ENCODE data around the gene HBG1. TPM values are rescaled to one million over a fixed set of nuclear protein-coding genes. Genes with fewer than 3 reads are reported as not detected.
"Not testable (repeated sequence)": the region's sequence is repeated elsewhere in the genome, so short reads cannot be mapped to it uniquely, and the experiment has no call there.

Gene HBG1
- 1 to 10 TPM; 1.0 to 2.4 (median 1.5) TPM for total RNA-seq

- not testable (repeated sequence) for DNase-seq; ATAC-seq; H3K36me3 Mint-ChIP-seq (ENCODE audit: insufficient read depth); H3K4me1 Mint-ChIP-seq (ENCODE audit: low read depth); H3K27me3 Mint-ChIP-seq (ENCODE audit: low read depth); H3K4me3 Mint-ChIP-seq; H3K9me3 Mint-ChIP-seq
Observed at GRCh38 chr11:5249807-5250396, at the start of gene HBG1. Gene HBG1, minus strand, starts transcription at chr11:5249857. Its CDS starts 53 bp downstream, at chr11:5249804.

DNA sequence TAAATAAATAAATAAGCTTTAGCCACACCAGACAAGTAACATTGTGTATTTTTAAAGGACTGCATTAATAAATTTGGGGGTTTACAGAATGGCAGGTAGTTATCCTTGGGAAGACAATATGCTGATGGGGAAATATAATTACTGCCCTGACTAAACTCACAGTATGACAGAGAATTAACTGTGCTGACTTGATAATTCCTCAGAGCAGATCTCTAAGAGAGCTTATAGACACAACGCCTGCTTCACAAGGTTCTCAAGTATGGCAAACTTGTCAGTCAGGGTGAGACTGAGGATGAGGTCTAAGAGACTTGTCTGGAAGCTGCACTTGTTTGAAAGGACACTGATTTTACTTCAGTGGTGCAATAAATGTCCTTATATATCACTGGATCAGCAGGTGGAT is 48.8 kb upstream of the HBG1 start:
- Mint-ChIP-seq H3K36me3 (ENCODE audit: insufficient read depth) (no peaks in the 10 kb centered on the region), H3K4me1 (ENCODE audit: low read depth) (no peaks in the 10 kb centered on the region), H3K9me3 (no peaks in the 10 kb centered on the region), H3K27me3 (ENCODE audit: low read depth) (peaks cover 2% of the 10 kb centered on the region), H3K4me3 (no peak overlapping the region)
- DNase-seq (no peak), ATAC-seq (no peak)

GRCh38 chr11:5297721-5298323 is 48.2 kb upstream of the HBG1 start:
- Mint-ChIP-seq H3K27me3 (ENCODE audit: low read depth) (peaks cover 2% of the 10 kb centered on the region), H3K9me3 (peaks cover 3% of the 10 kb centered on the region), H3K36me3 (ENCODE audit: insufficient read depth) (no peaks in the 10 kb centered on the region), H3K4me3 (no peak overlapping the region), H3K4me1 (ENCODE audit: low read depth) (no peaks in the 10 kb centered on the region)
- no peak for ATAC-seq
- no peak for DNase-seq

DNA sequence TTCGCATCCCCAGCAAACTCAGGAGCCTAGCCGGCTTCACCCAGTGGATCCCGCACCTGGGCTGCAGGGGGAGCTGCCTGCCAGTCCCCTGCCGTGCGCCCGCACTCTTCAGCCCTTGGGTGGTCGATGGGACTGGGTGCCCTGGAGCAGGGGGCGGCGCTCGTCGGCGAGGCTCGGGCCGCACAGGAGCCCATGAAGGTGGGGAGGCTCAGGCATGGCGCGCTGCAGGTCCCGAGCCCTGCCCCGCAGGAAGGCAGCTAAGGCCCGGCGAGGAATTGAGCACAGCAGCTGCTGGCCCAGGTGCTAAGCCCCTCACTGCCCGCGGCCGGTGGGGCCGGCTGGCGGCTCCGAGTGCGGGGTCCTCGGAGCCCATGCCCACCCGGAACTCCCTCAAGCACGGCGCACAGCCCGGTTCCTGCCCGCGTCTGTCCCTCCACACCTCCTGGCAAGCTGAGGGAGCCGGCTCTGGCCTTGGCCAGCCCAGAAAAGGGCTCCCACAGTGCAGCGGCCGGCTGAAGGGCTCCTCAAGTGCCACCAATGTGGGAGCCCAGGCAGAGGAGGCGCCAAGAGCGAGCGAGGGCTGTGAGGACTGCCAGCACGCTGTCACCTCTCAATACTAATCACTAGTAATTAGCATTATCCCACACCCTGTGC is 44.8 kb upstream of the HBG1 start:
- H3K9me3 Mint-ChIP-seq; H3K4me1 Mint-ChIP-seq (ENCODE audit: low read depth); H3K4me3 Mint-ChIP-seq; DNase-seq; H3K36me3 Mint-ChIP-seq (ENCODE audit: insufficient read depth); H3K27me3 Mint-ChIP-seq (ENCODE audit: low read depth); ATAC-seq: not testable (repeated sequence)

DNA sequence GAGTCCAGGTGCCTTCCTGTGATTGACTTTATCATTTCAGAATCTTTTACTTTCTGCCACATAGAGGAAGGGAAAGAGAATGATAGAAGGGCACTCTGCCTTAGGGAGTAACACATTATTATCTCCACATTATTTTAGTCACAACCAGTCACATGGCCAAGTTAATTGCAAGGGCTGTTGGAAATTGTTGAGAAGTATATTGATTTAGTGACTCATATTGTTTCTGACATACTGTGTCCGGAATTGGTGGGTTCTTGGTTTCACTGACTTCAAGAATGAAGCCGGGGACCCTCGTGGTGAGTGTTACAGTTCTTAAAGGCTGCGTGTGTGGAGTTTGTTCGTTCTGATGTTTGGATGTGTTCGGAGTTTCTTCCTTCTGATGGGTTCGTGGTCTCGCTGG is 43.4 kb upstream of the HBG1 start:
- no peaks in the 10 kb centered on the region for H3K27me3 Mint-ChIP-seq (ENCODE audit: low read depth)
- no peaks in the 10 kb centered on the region for H3K36me3 Mint-ChIP-seq (ENCODE audit: insufficient read depth)
- H3K4me1 Mint-ChIP-seq (ENCODE audit: low read depth), result no peaks in the 10 kb centered on the region
- peaks cover 3% of the 10 kb centered on the region for H3K9me3 Mint-ChIP-seq
- DNase-seq (no peak), ATAC-seq (no peak)
- H3K4me3 Mint-ChIP-seq, result no peak overlapping the region

DNA sequence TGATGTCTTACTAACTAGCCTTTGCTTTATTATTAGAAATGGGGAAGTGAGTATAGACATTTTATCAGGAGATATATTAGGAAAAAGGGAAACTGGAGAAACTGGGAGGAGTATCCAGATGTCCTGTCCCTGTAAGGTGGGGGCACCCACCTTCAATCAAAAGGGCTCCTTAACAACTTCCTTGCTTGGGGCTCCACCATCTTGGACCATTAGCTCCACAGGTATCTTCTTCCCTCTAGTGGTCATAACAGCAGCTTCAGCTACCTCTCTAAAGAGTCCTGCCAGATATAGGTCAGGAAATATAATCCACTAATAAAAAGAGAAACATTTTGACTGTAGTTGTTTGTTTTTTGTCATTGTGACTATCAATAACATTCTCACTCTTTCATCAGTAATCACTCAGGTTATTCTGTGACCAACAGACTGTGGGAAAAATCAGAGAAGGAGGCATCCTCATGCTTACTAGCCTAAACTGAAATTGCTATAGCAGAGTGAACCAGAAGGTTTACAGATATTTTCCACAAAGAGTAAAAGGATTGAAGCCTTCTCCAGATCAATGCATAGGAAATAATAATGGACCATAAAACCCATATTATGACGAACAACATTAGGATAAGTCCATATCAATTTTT is 41.7 kb upstream of the HBG1 start:
- H3K27me3 Mint-ChIP-seq (ENCODE audit: low read depth), result no peaks in the 10 kb centered on the region
- H3K9me3 Mint-ChIP-seq, result peaks cover 3% of the 10 kb centered on the region
- no peaks in the 10 kb centered on the region for H3K36me3 Mint-ChIP-seq (ENCODE audit: insufficient read depth)
- ATAC-seq (no peak), DNase-seq (no peak)
- H3K4me1 Mint-ChIP-seq (ENCODE audit: low read depth), result no peaks in the 10 kb centered on the region
- H3K4me3 Mint-ChIP-seq, result no peak overlapping the region

GRCh38 chr11:5290106-5290505 is 40.4 kb upstream of the HBG1 start:
- DNase-seq (no peak), ATAC-seq (no peak)
- H3K4me3 Mint-ChIP-seq, result no peak overlapping the region
- no peaks in the 10 kb centered on the region for H3K36me3 Mint-ChIP-seq (ENCODE audit: insufficient read depth)
- no peaks in the 10 kb centered on the region for H3K27me3 Mint-ChIP-seq (ENCODE audit: low read depth)
- no peaks in the 10 kb centered on the region for H3K4me1 Mint-ChIP-seq (ENCODE audit: low read depth)
- peaks cover 3% of the 10 kb centered on the region for H3K9me3 Mint-ChIP-seq

DNA sequence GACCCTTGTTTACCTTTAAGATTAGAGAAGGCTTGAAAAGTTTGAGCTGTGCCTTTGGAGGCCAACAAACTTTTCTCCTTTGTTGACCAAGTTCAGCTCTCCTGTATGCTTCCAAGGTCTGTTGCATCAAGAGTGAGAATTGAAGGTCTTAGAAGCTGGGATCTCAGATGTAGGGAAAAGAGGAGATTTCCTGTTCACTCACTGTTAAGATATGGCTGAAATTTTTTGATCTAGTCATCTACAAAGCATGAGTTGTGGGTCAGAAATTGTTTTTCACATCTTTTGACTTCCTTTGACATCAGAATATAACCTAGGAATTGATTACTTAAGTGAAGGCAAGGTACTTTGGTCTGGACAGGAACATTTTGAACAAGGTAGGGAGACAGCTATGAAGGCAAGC is 40.0 kb upstream of the HBG1 start:
- DNase-seq (no peak), ATAC-seq (no peak)
- H3K9me3 Mint-ChIP-seq, result peaks cover 3% of the 10 kb centered on the region
- no peak overlapping the region for H3K4me3 Mint-ChIP-seq
- no peaks in the 10 kb centered on the region for H3K36me3 Mint-ChIP-seq (ENCODE audit: insufficient read depth)
- H3K27me3 Mint-ChIP-seq (ENCODE audit: low read depth), result no peaks in the 10 kb centered on the region
- H3K4me1 Mint-ChIP-seq (ENCODE audit: low read depth), result no peaks in the 10 kb centered on the region

GRCh38 chr11:5288906-5289550 is 39.4 kb upstream of the HBG1 start:
- DNase-seq (no peak), ATAC-seq (no peak)
- H3K9me3 Mint-ChIP-seq, result peaks cover 3% of the 10 kb centered on the region
- no peak overlapping the region for H3K4me3 Mint-ChIP-seq
- H3K27me3 Mint-ChIP-seq (ENCODE audit: low read depth), result no peaks in the 10 kb centered on the region
- no peaks in the 10 kb centered on the region for H3K4me1 Mint-ChIP-seq (ENCODE audit: low read depth)
- no peaks in the 10 kb centered on the region for H3K36me3 Mint-ChIP-seq (ENCODE audit: insufficient read depth)

DNA sequence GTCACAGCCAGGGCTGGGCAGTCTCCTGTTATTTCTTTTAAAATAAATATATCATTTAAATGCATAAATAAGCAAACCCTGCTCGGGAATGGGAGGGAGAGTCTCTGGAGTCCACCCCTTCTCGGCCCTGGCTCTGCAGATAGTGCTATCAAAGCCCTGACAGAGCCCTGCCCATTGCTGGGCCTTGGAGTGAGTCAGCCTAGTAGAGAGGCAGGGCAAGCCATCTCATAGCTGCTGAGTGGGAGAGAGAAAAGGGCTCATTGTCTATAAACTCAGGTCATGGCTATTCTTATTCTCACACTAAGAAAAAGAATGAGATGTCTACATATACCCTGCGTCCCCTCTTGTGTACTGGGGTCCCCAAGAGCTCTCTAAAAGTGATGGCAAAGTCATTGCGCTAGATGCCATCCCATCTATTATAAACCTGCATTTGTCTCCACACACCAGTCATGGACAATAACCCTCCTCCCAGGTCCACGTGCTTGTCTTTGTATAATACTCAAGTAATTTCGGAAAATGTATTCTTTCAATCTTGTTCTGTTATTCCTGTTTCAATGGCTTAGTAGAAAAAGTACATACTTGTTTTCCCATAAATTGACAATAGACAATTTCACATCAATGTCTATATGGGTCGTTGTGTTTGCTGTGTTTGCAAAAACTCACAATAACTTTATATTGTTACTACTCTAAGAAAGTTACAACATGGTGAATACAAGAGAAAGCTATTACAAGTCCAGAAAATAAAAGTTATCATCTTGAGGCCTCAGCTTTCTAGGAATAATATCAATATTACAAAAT is 38.6 kb upstream of the HBG1 start:
- Mint-ChIP-seq H3K4me1 (ENCODE audit: low read depth) (no peaks in the 10 kb centered on the region), H3K27me3 (ENCODE audit: low read depth) (no peaks in the 10 kb centered on the region), H3K9me3 (peaks cover 3% of the 10 kb centered on the region), H3K4me3 (no peak overlapping the region), H3K36me3 (ENCODE audit: insufficient read depth) (no peaks in the 10 kb centered on the region)
- DNase-seq, result no peak
- ATAC-seq, result no peak

DNA sequence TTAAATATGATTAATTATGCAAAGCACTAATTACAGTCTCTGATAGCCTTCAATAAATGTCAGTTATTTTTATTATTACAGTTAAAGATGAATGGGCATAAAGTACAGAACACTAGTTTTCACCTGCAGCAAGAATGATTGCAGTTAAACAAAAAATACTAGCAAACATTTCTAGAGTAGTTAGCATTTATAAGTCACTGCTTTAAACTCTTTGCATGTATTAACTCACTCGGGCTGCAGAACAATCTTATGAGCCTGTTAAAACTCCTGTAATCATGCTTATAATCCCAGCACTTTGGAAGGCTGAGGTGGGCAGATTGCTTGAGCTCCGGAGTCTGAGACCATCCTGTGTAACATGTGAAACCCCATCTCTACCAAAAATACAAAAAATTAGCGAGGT is 37.2 kb upstream of the HBG1 start:
- Mint-ChIP-seq H3K36me3 (ENCODE audit: insufficient read depth) (no peaks in the 10 kb centered on the region), H3K9me3 (no peaks in the 10 kb centered on the region), H3K27me3 (ENCODE audit: low read depth) (no peaks in the 10 kb centered on the region), H3K4me1 (ENCODE audit: low read depth) (no peaks in the 10 kb centered on the region), H3K4me3 (no peak overlapping the region)
- ATAC-seq, result no peak
- no peak for DNase-seq

DNA sequence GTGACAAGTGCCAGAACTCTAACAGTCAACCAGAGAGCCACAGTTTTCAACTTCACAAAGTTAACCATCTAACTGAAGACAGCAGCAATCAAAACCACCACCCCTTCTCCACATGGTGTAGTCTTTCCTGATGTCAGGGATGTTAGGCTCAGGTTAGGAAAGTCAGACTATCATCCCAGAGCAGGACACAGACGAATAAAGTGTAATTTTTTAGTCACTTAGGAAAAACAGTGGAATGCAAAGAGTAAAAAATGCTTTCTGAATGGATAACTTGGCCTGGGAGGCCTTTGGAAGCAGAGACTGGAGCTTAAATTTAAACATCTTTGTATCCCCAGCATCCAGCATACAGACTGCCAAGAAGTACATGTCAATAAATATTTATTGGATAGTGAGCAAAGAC is 36.7 kb upstream of the HBG1 start:
- Mint-ChIP-seq H3K36me3 (ENCODE audit: insufficient read depth) (no peaks in the 10 kb centered on the region), H3K4me1 (ENCODE audit: low read depth) (no peaks in the 10 kb centered on the region), H3K9me3 (no peaks in the 10 kb centered on the region), H3K27me3 (ENCODE audit: low read depth) (no peaks in the 10 kb centered on the region), H3K4me3 (no peak overlapping the region)
- ATAC-seq (no peak), DNase-seq (no peak)

- DNase-seq (no peak), ATAC-seq (no peak)
- no peaks in the 10 kb centered on the region for H3K27me3 Mint-ChIP-seq (ENCODE audit: low read depth)
- no peak overlapping the region for H3K4me3 Mint-ChIP-seq
- H3K4me1 Mint-ChIP-seq (ENCODE audit: low read depth), result no peaks in the 10 kb centered on the region
- no peaks in the 10 kb centered on the region for H3K9me3 Mint-ChIP-seq
- no peaks in the 10 kb centered on the region for H3K36me3 Mint-ChIP-seq (ENCODE audit: insufficient read depth)
Observed at GRCh38 chr11:5285703-5286340, 36.2 kb upstream of the HBG1 start.

Data from activated T-cell treated with anti-CD3 and anti-CD28 coated beads, Interleukin-2, amount 50 U/mL, for 4 hours (primary cell).